Fibroblast of peridontal ligament (primary cell): ENCODE data around the gene AGPAT4.
A peak's percentile ranks its signal among the peaks of the same experiment; 100 is the strongest.
"Not testable (repeated sequence)": the region's sequence is repeated elsewhere in the genome, so short reads cannot be mapped to it uniquely, and the experiment has no call there.

Source experiments
- DNase-seq: peaks from one replicate; pipeline ENCODE4 v3.0.0-alpha.2; 2010; ENCODE audit errors: extremely low read depth

Gene AGPAT4

GRCh38 chr6:161273752-161274487 is at the start of gene AGPAT4:
TSS of gene AGPAT4 (minus strand) at chr6:161274061. CDS start at chr6:161232213, 41,848 bp downstream.
- DNase-seq = peak; percentile 98

DNA sequence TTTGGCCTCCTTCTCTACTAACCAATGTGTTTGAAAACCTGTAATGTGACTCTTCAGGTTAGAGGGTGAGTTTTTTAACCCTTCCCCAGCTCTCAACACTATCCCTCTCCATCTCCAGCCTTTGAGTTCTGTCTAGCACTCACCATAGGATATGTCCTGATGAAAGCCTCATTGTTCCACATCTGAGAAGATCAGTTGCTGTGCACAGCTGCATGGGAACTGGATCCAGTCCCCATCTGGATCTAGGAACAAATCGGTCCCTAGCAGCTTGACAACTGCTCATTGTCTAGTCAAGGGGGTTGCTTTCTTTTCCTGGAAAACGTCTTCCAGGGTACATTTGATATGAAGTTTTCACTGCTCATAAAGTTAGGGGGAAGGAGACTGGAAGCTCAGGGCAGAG is 45.4 kb upstream of the AGPAT4 start:
- DNase-seq = no peak

GRCh38 chr6:161318456-161318855 is 44.6 kb upstream of the AGPAT4 start:
- DNase-seq = no peak

DNA sequence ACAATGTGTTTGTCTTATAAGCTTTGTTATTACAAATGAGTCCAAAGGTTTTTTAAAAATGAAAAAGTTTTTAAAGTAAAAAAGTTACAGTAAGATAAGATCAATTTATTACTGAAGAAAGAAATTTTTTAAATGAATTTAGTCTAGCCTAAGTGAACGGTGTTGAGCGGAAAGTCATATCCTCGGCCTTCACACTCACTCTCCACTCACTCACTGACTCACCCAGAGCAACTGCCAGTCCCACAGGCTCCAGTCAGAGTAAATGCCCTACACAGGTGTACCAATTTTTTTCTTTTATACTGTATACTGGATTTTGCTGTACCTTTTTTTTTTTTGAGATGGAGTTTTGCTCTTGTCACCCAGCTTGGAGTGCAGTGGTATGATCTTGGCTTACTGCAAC is 42.7 kb upstream of the AGPAT4 start:
- DNase-seq = no peak

DNA sequence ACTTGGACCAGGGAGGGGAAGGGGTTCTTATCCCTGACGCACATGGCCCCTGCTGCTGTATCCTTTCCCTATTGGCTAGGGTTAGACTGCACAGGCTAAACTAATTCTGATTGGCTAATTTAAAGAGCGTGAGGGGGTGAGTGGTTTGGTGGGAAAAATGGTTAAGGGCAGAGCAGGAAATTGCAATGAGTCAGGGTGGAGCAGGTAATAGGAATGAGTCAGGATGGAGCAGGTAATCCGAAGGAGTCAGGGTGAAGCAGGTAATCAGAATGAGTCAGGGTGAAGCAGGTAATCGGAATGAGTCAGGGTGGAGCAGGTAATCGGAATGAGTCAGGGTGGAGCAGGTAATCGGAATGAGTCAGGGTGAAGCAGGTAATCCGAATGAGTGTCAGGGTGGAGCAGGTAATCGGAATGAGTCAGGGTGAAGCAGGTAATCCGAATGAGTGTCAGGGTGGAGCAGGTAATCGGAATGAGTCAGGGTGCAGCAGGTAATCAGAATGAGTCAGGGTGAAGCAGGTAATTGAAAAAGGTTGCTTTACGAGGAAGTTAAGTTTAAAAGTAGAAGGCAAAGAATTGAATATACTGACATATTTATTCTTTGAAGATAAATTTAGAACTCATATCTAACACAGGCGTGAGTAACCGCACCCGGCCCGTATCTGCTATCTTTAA is 41.5 kb upstream of the AGPAT4 start:
- DNase-seq = not testable (repeated sequence)

- not testable (repeated sequence) for DNase-seq
Observed at GRCh38 chr6:161314541-161315245, 40.8 kb upstream of the AGPAT4 start.

GRCh38 chr6:161313940-161314509 is 40.2 kb upstream of the AGPAT4 start:
- no peak for DNase-seq

- DNase-seq = not testable (repeated sequence)
Observed at GRCh38 chr6:161313475-161313874, 39.6 kb upstream of the AGPAT4 start.

DNA sequence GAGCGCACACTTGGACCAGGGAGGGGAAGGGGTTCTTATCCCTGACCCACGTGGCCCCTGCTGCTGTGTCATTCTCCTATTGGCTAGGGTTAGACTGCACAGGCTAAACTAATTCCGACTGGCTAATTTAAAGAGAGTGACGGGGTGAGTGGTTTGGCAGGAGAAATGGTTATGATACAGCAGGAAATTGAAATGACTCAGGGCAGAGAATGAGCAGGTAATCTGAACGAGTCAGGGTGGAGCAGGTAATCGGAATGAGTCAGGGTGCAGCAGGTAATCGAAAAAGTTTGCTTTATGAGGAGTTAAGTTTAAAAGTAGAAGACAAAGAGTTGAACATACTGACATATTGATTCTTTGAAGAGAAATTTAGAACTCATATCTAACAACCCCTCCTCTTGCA is 35.9 kb upstream of the AGPAT4 start:
- not testable (repeated sequence) for DNase-seq

DNA sequence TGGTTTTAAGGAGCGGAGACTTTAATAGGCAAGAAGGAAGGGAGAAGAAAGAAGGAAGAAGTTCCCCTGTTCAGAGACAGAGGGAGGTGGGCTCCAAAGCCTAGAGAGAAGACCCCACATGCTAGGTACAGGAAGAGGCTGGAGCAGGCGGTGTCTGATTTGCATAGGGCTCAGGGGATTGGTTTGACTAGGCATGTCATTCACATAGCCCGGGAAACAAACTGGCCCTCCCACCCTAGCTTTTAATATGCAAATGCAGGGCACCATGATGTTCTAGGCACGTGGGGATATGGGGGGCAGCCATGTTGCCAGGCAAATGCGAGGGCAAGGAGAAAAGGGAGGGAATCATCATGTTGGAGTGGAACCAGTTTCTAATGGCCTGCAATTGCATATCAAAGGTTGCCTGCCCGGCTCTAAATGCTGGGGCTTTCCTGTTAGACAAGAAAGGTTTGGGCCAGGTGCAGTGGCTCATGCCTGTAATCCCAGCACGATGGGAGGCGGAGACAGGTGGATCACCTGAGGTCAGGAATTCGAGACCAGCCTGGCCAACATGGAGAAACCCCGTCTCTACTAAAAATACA is 34.3 kb upstream of the AGPAT4 start:
- DNase-seq = no peak

DNA sequence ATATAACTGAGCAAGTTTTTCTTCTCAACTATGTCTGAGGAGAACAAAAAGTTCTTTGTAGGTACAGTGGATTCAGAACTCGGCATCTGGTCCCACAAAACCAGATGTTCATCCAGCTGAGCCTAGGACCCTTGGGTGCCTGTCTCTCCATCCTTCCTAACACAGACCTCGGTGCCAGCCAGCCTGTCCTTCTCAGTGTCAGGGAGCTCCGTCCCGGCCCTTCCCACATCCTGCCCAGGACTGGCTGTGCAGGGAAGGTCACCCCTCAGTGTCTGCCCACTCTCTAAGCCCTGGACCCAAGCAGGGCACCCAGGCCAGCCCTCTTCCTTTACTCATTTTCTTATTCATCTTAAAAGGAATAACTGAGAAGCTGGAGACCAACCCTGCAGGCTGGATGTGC is 32.0 kb upstream of the AGPAT4 start:
- DNase-seq = no peak

GRCh38 chr6:161303628-161304340 is 29.9 kb upstream of the AGPAT4 start:
- peak; percentile 54 for DNase-seq

DNA sequence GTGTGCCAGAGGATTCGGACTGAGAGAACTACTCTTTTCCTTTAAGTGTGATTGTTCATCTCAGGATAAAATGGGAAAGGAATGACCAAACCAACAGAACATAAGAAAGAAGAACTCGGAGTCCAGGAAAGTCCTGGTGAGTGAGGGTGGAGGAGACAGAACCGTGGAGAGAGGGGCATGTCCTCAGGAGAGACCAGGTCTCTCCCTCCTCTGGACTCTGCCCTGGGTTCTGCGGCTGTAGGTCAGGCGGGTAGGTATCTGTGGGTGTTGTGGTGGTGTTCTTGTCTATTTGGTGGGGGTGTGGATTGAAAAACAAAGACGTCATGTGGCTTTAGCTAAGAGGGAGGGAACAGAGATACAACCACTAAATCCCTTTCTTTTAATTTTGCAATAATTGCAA is 29.1 kb upstream of the AGPAT4 start:
- no peak for DNase-seq

DNA sequence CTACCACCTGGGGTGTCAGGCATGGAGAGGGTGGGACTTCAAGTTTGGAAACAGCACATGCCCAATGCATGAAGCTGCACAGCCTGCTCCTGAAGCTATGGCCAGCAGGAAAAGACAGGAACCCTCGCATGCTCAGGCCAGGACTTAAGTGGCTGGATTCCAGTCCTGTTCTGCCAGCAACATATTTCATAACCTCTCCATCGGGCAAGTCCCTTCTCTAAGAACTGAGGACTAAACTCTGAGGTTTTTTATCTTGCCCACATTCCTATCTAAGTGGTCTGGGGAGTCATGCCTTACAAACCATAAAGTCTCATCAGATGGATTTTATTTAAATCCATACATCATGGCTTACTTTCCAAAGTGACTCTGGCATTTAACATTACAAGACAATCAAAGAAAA is 27.5 kb upstream of the AGPAT4 start:
- peak; percentile 88 for DNase-seq

DNA sequence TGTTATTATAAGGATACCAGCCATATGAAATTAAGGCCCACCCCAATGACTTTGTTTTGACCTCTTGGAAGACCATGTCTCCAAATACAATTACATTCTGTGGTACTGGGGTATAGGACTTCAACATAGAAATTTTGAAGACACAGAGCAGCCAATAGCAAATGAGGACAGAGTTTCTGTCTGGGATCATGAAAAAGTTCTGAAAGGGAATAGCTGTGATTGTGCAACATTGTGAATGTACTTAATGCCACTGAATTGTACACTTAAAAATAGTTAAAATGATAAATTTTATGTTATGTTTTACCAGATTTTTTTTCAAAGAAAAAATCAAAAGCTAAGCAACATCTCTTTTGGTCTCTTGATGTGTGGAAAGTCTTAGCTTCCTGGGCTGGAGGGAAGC is 27.0 kb upstream of the AGPAT4 start:
- DNase-seq = peak; percentile 21

DNA sequence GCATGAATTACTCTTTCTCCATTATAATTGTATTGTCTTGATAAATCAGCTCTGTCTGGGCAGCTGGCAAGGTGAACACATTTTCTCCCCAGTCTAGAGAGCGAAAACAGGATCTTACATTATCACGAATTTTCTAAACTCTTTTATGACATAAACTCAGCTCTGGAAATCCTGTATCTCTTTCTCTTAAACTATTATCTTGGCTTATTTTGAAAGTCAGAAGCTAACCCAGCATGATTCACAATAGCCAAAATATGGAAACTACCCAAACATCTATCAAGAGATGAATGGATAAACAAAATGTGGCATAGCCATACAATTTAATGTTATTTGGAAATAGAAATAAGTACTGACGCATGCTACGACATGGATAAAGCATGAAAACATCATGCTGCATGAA is 25.9 kb upstream of the AGPAT4 start:
- DNase-seq = peak; percentile 5

DNA sequence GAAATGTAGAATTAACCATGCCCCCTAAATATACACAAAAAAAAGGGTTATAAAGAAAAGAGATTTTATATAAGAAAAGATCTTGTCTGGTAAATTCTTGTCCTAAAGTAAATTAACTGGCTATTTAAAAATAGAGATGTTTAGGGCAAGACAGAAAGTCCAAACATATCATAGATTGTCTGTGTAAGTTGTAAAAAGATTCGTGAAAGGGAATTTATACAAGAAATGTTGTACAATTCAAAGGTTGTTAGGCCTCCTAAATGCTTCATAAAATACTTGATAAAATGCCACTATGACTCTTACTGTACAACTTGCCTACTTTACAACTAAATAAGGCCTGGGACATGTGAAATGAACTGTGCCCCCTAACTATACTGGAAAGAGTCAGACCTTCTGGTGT is 21.9 kb upstream of the AGPAT4 start:
- no peak for DNase-seq

DNA sequence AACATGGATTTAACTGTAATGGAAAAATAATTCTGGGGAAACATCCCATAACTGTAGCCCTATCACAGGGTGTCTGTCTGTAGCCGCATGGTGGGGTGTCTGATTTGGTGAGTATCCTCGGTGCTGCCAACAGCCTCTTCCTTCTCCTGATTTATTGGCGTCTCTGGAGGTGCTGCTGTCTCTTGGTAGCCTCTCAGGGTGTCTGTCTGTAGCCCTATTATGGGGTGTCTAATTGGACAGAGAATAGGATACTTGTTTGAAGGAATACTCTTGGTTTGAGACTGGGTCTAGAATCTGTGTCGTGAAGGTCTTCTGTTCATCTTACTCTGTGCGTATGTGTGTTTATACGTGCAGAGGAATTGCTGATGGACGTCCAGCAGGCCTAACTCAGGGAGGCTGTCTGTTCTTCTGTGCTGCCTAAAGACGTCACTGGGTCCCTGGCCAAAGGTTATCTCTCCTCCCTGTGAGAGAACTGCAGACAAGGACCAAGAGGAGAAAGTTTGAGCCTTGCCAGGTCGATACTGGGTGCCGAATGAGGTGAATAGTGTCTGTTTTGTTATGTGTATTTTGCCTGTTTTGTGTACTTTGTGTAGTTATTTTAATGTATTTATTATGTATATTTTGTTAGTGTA is 18.9 kb upstream of the AGPAT4 start:
- no peak for DNase-seq

GRCh38 chr6:161292145-161292544 is 18.3 kb upstream of the AGPAT4 start:
- no peak for DNase-seq

GRCh38 chr6:161290751-161291150 is 16.9 kb upstream of the AGPAT4 start:
- no peak for DNase-seq

GRCh38 chr6:161284653-161285052 is 10.8 kb upstream of the AGPAT4 start:
- DNase-seq = no peak
